Measurements from ENCODE around the gene TERB1.

Gene TERB1

DNA sequence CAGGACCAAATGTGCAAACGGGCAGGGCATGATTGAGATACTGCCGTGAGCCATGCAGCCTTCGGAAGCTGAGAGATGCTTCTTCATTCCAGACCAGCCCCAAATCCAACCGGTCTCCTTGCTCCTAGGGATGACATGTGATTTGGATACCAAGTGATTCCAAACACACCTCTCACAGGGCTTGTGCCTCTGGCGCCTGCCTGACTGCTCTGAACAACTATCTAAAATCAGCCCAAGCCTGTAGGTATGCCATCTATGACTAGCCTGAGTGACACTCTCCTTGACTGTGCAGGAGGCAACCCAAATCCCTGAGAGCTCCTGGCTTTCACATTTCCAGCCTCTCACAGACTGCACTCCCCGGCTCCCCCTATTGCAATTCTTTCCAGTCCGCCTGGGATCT is 70.3 kb downstream of the TERB1 start:
- DNase-seq (ENCODE audit: low read depth): no peak
- H3K4me3 ChIP-seq (ENCODE audit: low read depth, low read length): no peak overlapping the region
- TF ChIP-seq MAX (IDR thresholded peaks at IDR 0.05; ENCODE audit: low read depth, low read length) (no peak), MYC (IDR thresholded peaks at IDR 0.05; ENCODE audit: low read depth, low read length) (no peak), POLR2A (IDR thresholded peaks at IDR 0.05; ENCODE audit: extremely low read depth, insufficient read length) (no peak)
- TF ChIP-seq, protein P1, sequence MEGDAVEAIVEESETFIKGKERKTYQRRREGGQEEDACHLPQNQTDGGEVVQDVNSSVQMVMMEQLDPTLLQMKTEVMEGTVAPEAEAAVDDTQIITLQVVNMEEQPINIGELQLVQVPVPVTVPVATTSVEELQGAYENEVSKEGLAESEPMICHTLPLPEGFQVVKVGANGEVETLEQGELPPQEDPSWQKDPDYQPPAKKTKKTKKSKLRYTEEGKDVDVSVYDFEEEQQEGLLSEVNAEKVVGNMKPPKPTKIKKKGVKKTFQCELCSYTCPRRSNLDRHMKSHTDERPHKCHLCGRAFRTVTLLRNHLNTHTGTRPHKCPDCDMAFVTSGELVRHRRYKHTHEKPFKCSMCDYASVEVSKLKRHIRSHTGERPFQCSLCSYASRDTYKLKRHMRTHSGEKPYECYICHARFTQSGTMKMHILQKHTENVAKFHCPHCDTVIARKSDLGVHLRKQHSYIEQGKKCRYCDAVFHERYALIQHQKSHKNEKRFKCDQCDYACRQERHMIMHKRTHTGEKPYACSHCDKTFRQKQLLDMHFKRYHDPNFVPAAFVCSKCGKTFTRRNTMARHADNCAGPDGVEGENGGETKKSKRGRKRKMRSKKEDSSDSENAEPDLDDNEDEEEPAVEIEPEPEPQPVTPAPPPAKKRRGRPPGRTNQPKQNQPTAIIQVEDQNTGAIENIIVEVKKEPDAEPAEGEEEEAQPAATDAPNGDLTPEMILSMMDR (IDR thresholded peaks at IDR 0.05; ENCODE audit: low read depth, low read length): no peak

GRCh38 chr16:66728804-66729203 is 72.6 kb downstream of the TERB1 start:
- no peak for TF ChIP-seq MYC (IDR thresholded peaks at IDR 0.05; ENCODE audit: low read depth, low read length)
- no peak for TF ChIP-seq POLR2A (IDR thresholded peaks at IDR 0.05; ENCODE audit: extremely low read depth, insufficient read length)
- TF ChIP-seq MAX (IDR thresholded peaks at IDR 0.05; ENCODE audit: low read depth, low read length): no peak
- TF ChIP-seq, protein P1 (IDR thresholded peaks at IDR 0.05; ENCODE audit: low read depth, low read length): no peak
- no peak for DNase-seq (ENCODE audit: low read depth)
- H3K4me3 ChIP-seq (ENCODE audit: low read depth, low read length): no peak overlapping the region

- peak; percentile 71 for DNase-seq (ENCODE audit: low read depth)
- TF ChIP-seq MYC (IDR thresholded peaks at IDR 0.05; ENCODE audit: low read depth, low read length): no peak
- TF ChIP-seq, protein P1 (IDR thresholded peaks at IDR 0.05; ENCODE audit: low read depth, low read length): peak; percentile 52
- H3K4me3 ChIP-seq (ENCODE audit: low read depth, low read length): no peak overlapping the region
These were observed 73.1 kb downstream of the TERB1 start for GRCh38 chr16:66728117-66728787.

- no peak for DNase-seq (ENCODE audit: low read depth)
- TF ChIP-seq MAX (IDR thresholded peaks at IDR 0.05; ENCODE audit: low read depth, low read length) (no peak), POLR2A (IDR thresholded peaks at IDR 0.05; ENCODE audit: extremely low read depth, insufficient read length) (no peak), MYC (IDR thresholded peaks at IDR 0.05; ENCODE audit: low read depth, low read length) (no peak)
- TF ChIP-seq, protein P1 (IDR thresholded peaks at IDR 0.05; ENCODE audit: low read depth, low read length): no peak
- H3K4me3 ChIP-seq (ENCODE audit: low read depth, low read length): no peak overlapping the region
These were observed 80.6 kb downstream of the TERB1 start for GRCh38 chr16:66720766-66721165.

GRCh38 chr16:66719246-66719645 is 82.1 kb downstream of the TERB1 start:
- TF ChIP-seq, protein P1 (IDR thresholded peaks at IDR 0.05; ENCODE audit: low read depth, low read length): no peak
- no peak for TF ChIP-seq MAX (IDR thresholded peaks at IDR 0.05; ENCODE audit: low read depth, low read length)
- TF ChIP-seq POLR2A (IDR thresholded peaks at IDR 0.05; ENCODE audit: extremely low read depth, insufficient read length): no peak
- no peak for DNase-seq (ENCODE audit: low read depth)
- no peak overlapping the region for H3K4me3 ChIP-seq (ENCODE audit: low read depth, low read length)

- DNase-seq (ENCODE audit: low read depth): no peak
- H3K4me3 ChIP-seq (ENCODE audit: low read depth, low read length): no peak overlapping the region
- TF ChIP-seq, protein P1 (IDR thresholded peaks at IDR 0.05; ENCODE audit: low read depth, low read length): no peak
- no peak for TF ChIP-seq MAX (IDR thresholded peaks at IDR 0.05; ENCODE audit: low read depth, low read length)
These were observed 83.6 kb downstream of the TERB1 start for GRCh38 chr16:66717776-66718175.
